K562 (cell line): Measurements from ENCODE around the gene SERPINB3. TPM values are rescaled to one million over a fixed set of nuclear protein-coding genes. Genes with fewer than 3 reads are reported as not detected.

ENCODE experiments used
- ATAC-seq: fragments of 200-7000 bp; cut with Tn5 transposase; 3 replicates; pipeline ENCODE4 v1.9.1; 2020; ENCODE audit warnings: moderate library complexity
- BruUV-seq: library from RNA; stranded (reverse); fragments of 400-500 nt; replicated peaks from 2 replicates; lab custom pipeline; 2021; lab: Mats Ljungman, UMichigan
- CTCF ChIA-PET: fragments of 300-600 bp; formaldehyde crosslinking; extraction: SDS; loops from one replicate; lab custom pipeline; 2021; ENCODE audit warnings: low intra/inter-chr PET ratio; lab: Yijun Ruan, JAX
- POLR2A ChIA-PET: fragments of 300-600, 350-650 bp; sonication (Branson Sonifier 250); formaldehyde crosslinking; extraction: SDS; loops from one replicate; lab custom pipeline; 2021; ENCODE audit warnings: antibody characterized with exemption, inconsistent platforms; lab: Yijun Ruan, JAX
- DNase-seq, 4 experiments: peaks; one replicate each; pipeline versions ENCODE4 v3.0.0 to v3.0.0-alpha.2; 2011 to 2018; ENCODE audit warnings: low spot score in 3 of 4, mixed read lengths in 3 of 4; ENCODE audit errors: extremely low read depth in 1 of 4
- FAIRE-seq: peaks from 2 replicates; lab custom pipeline; 2011; peaks lifted over from hg19 to GRCh38; lab: Jason Lieb, UNC
- H2AFZ ChIP-seq: 2 replicates; pipeline ENCODE4 v1.6.0; 2011; ENCODE audit warnings: low read depth, low read length, control low read depth, inconsistent platforms
- H3K27ac ChIP-seq: fragments of 200-600 bp; 3 replicates; pipeline ENCODE4 v1.8.0; 2011; ENCODE audit warnings: low read depth, mild to moderate bottlenecking, control low read depth, inconsistent platforms, low read length, moderate library complexity, mixed read lengths; ENCODE audit errors: extremely low read depth
- H3K27me3 ChIP-seq, 2 experiments: fragments of 300-600 bp in 1 of 2; 2 replicates in 1 of 2; 3 replicates in 1 of 2; pipeline versions ENCODE4 v1.6.0 to v1.8.0; 2011; ENCODE audit warnings: inconsistent platforms in 2 of 2, low read length in 2 of 2, mild to moderate bottlenecking in 1 of 2, mixed read lengths in 1 of 2, moderate library complexity in 1 of 2; ENCODE audit not compliant: control insufficient read depth in 2 of 2, insufficient read depth in 2 of 2
- H3K36me3 ChIP-seq: fragments of 300-600 bp; 3 replicates; pipeline ENCODE4 v1.8.0; 2011; ENCODE audit warnings: mild to moderate bottlenecking, low read length, inconsistent platforms; ENCODE audit not compliant: control insufficient read depth, insufficient read depth
- H3K4me1 ChIP-seq, 2 experiments: fragments of 200-600 bp in 1 of 2; replicated peaks in 1 of 2; 2 replicates in 1 of 2; 3 replicates in 1 of 2; pipeline versions ENCODE4 v1.5.1 to v1.8.0; 2011; ENCODE audit warnings: inconsistent platforms in 2 of 2, low read length in 2 of 2, mild to moderate bottlenecking in 1 of 2, mixed read lengths in 1 of 2, moderate library complexity in 1 of 2; ENCODE audit not compliant: control insufficient read depth in 2 of 2, insufficient read depth in 2 of 2
- H3K4me2 ChIP-seq: 2 replicates; pipeline ENCODE4 v1.6.1; 2011; ENCODE audit warnings: low read length, control low read depth, inconsistent platforms, mixed read lengths; ENCODE audit not compliant: insufficient read depth
- H3K4me3 ChIP-seq: fragments of 200-600 bp; sonication (generic), shearing (Covaris generic); 2 replicates; pipeline ENCODE4 v1.5.1; 2016; ENCODE audit warnings: control low read depth, inconsistent platforms
- H3K79me2 ChIP-seq: fragments of 200-600 bp; 3 replicates; pipeline ENCODE4 v1.8.0; 2011; ENCODE audit warnings: low read length, inconsistent platforms; ENCODE audit not compliant: control insufficient read depth, insufficient read depth
- H3K9ac ChIP-seq, 2 experiments: 2 replicates each; pipeline versions ENCODE4 v1.6.0 to v1.6.1; 2011; ENCODE audit warnings: low read depth in 2 of 2, low read length in 2 of 2, control low read depth in 1 of 2, inconsistent platforms in 1 of 2, mild to moderate bottlenecking in 1 of 2, mixed read lengths in 1 of 2; ENCODE audit not compliant: insufficient read depth in 1 of 2
- H3K9me1 ChIP-seq: one replicate; pipeline ENCODE4 v1.6.0; 2011; ENCODE audit warnings: inconsistent platforms, mild to moderate bottlenecking, low read length, moderate library complexity; ENCODE audit not compliant: control insufficient read depth, insufficient read depth
- H3K9me3 ChIP-seq: replicated peaks from 2 replicates; pipeline ENCODE4 v1.5.1; 2011; ENCODE audit warnings: low read depth, low read length, inconsistent platforms; ENCODE audit not compliant: control insufficient read depth, insufficient read depth
- H4K20me1 ChIP-seq: replicated peaks from 2 replicates; pipeline ENCODE4 v1.6.1; 2011; ENCODE audit warnings: low read length, inconsistent platforms, mixed read lengths; ENCODE audit not compliant: control insufficient read depth, insufficient read depth
- AFF4 ChIP-seq: sonication (generic); formaldehyde crosslinking; IDR thresholded peaks from 2 replicates; pipeline ENCODE4 v1.8.0; 2023; ENCODE audit warnings: mild to moderate bottlenecking, missing genetic modification reagents
- EGR1 ChIP-seq: fragments of 450-650 bp; conservative IDR thresholded peaks from 2 replicates; pipeline ENCODE4 v1.6.1; 2017; ENCODE audit warnings: mild to moderate bottlenecking
- ETV6 ChIP-seq, 3 experiments: fragments of 150-350 bp in 1 of 3; sonication (generic) in 1 of 3; formaldehyde crosslinking in 1 of 3; IDR thresholded peaks; 2 replicates each; pipeline versions ENCODE4 v1.6.1 to v1.8.0; 2014 to 2022; ENCODE audit warnings: borderline replicate concordance in 2 of 3, low read depth in 2 of 3, antibody characterized with exemption in 1 of 3, low read length in 1 of 3, mild to moderate bottlenecking in 1 of 3, missing genetic modification reagents in 1 of 3
- HCFC1 ChIP-seq: IDR thresholded peaks from 2 replicates; pipeline ENCODE4 v1.6.1; 2012; ENCODE audit warnings: low read depth, low read length, improper control_type of control experiment
- MAX ChIP-seq: sonication (generic); formaldehyde crosslinking; IDR thresholded peaks from 2 replicates; pipeline ENCODE4 v1.9.0; 2022; ENCODE audit warnings: mild to moderate bottlenecking, missing genetic modification reagents
- MYC ChIP-seq, 2 experiments: fragments of 250-450 bp in 1 of 2; sonication (Bioruptor Pico) in 1 of 2; IDR thresholded peaks; 2 replicates each; pipeline versions ENCODE4 v1.5.1 to v1.6.1; 2012 to 2021; ENCODE audit warnings: low read depth in 2 of 2, borderline replicate concordance in 1 of 2, improper control_type of control experiment in 1 of 2, low read length in 1 of 2, mild to moderate bottlenecking in 1 of 2, moderate library complexity in 1 of 2
- PHF8 ChIP-seq: fragments of 200-600 bp; sonication (generic); IDR thresholded peaks from 2 replicates; pipeline ENCODE4 v1.6.1; 2012; ENCODE audit warnings: mixed run types, mild to moderate bottlenecking, inconsistent platforms, low read length, moderate library complexity, borderline replicate concordance
- RBM34 ChIP-seq: fragments of 200-400 bp; formaldehyde crosslinking; IDR thresholded peaks from 2 replicates; pipeline ENCODE4 v1.6.1; 2018; ENCODE audit warnings: low read length, borderline replicate concordance; ENCODE audit not compliant: insufficient read depth
- SMARCB1 ChIP-seq: IDR thresholded peaks from 2 replicates; pipeline ENCODE4 v1.6.1; 2011; ENCODE audit warnings: improper control_type of control experiment, low read depth; ENCODE audit not compliant: insufficient read length
- SRSF9 ChIP-seq: fragments of 200-400 bp; formaldehyde crosslinking; IDR thresholded peaks from 2 replicates; pipeline ENCODE4 v1.6.1; 2017; ENCODE audit warnings: low read depth, low read length, borderline replicate concordance
- TCFL5 ChIP-seq: fragments of 250-450 bp; sonication (Bioruptor Pico); conservative IDR thresholded peaks from 2 replicates; pipeline ENCODE4 v1.6.1; 2021; ENCODE audit warnings: mild to moderate bottlenecking, moderate library complexity, matching md5 sums
- ZBTB11 ChIP-seq, 3 experiments: fragments of 200-800 bp in 1 of 3; fragments of 250-450 bp in 1 of 3; fragments of 450-650 bp in 1 of 3; sonication (Bioruptor Pico) in 1 of 3; sonication (Bioruptor generic) in 1 of 3; formaldehyde crosslinking in 1 of 3; IDR thresholded peaks; 2 replicates each; pipeline versions ENCODE4 v1.6.1 to v1.8.0; 2016 to 2022; ENCODE audit warnings: mild to moderate bottlenecking in 2 of 3, missing genetic modification characterization in 2 of 3, missing compliant biosample characterization in 1 of 3, moderate library complexity in 1 of 3
- ZNF384 ChIP-seq: IDR thresholded peaks from 2 replicates; pipeline ENCODE4 v1.6.1; 2012; ENCODE audit warnings: low read depth, low read length, improper control_type of control experiment
- WGBS: fragments of 100-300 bp; shearing (Covaris generic); methylation state at CpG from one replicate; pipeline ENCODE4 v1.1.6; 2016; ENCODE audit warnings: low coverage, mixed read lengths; ENCODE audit not compliant: insufficient coverage; ENCODE audit errors: missing lambda C conversion rate; 5-methylcytosine and 5-hydroxymethylcytosine counted together
- in situ Hi-C: fragments of 300-500 bp; cut with MboI; formaldehyde crosslinking; loops from 4 replicates; pipeline ENCODE4 v1.15.0; 2018; ENCODE audit warnings: inconsistent platforms, mixed read lengths
- intact Hi-C: fragments of 100-400 bp; cut with micrococcal nuclease; formaldehyde crosslinking; loops from 2 replicates; pipeline ENCODE4 v1.14.2; 2022
- polyA plus RNA-seq, 8 experiments: library from polyadenylated mRNA; depleted of rRNA in 4 of 8; stranded (reverse) in 5 of 8; unstranded in 3 of 8; fragments of >200 nt; fragmentation: Nextera tagmentation in 2 of 8; fragmentation: Illumina TruSeq in 1 of 8; extraction: Ambion mirVana in 2 of 8; extraction: Trizol in 1 of 8; gene quantifications; 2 replicates each; pipeline versions ENCODE4 v1.2.1 to v1.2.3, GENCODE V29; 2011 to 2014; ENCODE audit warnings: inconsistent platforms in 1 of 8, missing spikeins in 1 of 8
- total RNA-seq, 7 experiments: library from RNA; depleted of rRNA in 6 of 7; stranded (reverse); fragments of >200 nt in 6 of 7; fragmentation: Illumina TruSeq in 2 of 7; extraction: Trizol in 2 of 7; gene quantifications; 2 replicates each; pipeline versions ENCODE4 v1.2.1 to v1.2.3, GENCODE V29; 2011 to 2021; ENCODE audit warnings: low replicate concordance in 1 of 7

The SERPINB3 gene
- total and polyA plus RNA-seq, 9 of the 15 experiments (the other 6 are each of a cell fraction or from before 2014, with no cell fraction given) = not detected

GRCh38 chr18:63702660-63703059 lies 41.0 kb upstream of the SERPINB3 start, which contains the start of gene SERPINB11 (continued):
- TF ChIP-seq RBM34 (no peak), MYC (IDR thresholded peaks at IDR 0.05; ENCODE audit: low read depth, low read length) (no peak), MYC (CRISPR knock-in tag; IDR thresholded peaks at IDR 0.05; ENCODE audit: borderline replicate concordance, low read depth) (no peak), EGR1 (no peak), TCFL5 (CRISPR knock-in tag) (no peak), MAX (CRISPR knock-in tag) (no peak), HCFC1 (no peak), ZNF384 (no peak)

GRCh38 chr18:63701952-63702351 lies 40.3 kb upstream of the SERPINB3 start:
- Histone ChIP-seq H4K20me1 (no peaks in the 10 kb centered on the region), H3K36me3 (no peaks in the 10 kb centered on the region), H3K4me3 (no peak overlapping the region), H3K4me2 (no peak overlapping the region), H3K27ac (no peak overlapping the region), H3K9me3 (no peaks in the 10 kb centered on the region), H3K9me1 (no peaks in the 10 kb centered on the region), H3K4me1 (no peaks in the 10 kb centered on the region), H3K79me2 (no peaks in the 10 kb centered on the region), H3K27me3 (no peaks in the 10 kb centered on the region), H3K9ac (no peak overlapping the region), H2AFZ (no peak overlapping the region)
- DNase-seq = no peak
- TF ChIP-seq PHF8 = no peak
- TF ChIP-seq ZBTB11 (CRISPR knock-in tag; IDR thresholded peaks at IDR 0.05) = no peak
- no peak for TF ChIP-seq SMARCB1
- TF ChIP-seq AFF4 (CRISPR knock-in tag) = no peak
- TF ChIP-seq ETV6 (IDR thresholded peaks at IDR 0.05; ENCODE audit: borderline replicate concordance in 1 of 2, low read depth in 2 of 2, low read length in 1 of 2) = no peak
- no peak for TF ChIP-seq ETV6 (CRISPR knock-in tag; IDR thresholded peaks at IDR 0.05; ENCODE audit: borderline replicate concordance)
- TF ChIP-seq SRSF9 = no peak
- no peak for FAIRE-seq
- intact Hi-C loops (no loop called here), in situ Hi-C loops (no loop called here)
- CTCF ChIA-PET = no interaction called here
- no TSS peak for BruUV-seq
- WGBS = 0% methylated on average over 5 of the region's 5 CpGs
- ATAC-seq = no peak
- POLR2A ChIA-PET = no interaction called here
